HG03060 (cell line): ENCODE results near the gene MAP10.

Experiments used
- ATAC-seq: cut with Tn5 transposase; IDR thresholded peaks from one replicate; pipeline ENCODE4 v1.9.1; 2021; ENCODE audit warnings: low read depth, moderate number of reproducible peaks; ENCODE audit not compliant: unreplicated experiment

Gene MAP10

GRCh38 chr1:232853994-232854797, 49.0 kb downstream of the MAP10 start:
- ATAC-seq = no peak

GRCh38 chr1:232854798-232855159, 49.6 kb downstream of the MAP10 start:
- no peak for ATAC-seq

GRCh38 chr1:232856541-232856940, 51.3 kb downstream of the MAP10 start:
- no peak for ATAC-seq
